HFFc6 (cell line): Measurements from ENCODE around the gene AMT. TPM values are rescaled to one million over a fixed set of nuclear protein-coding genes. Genes with fewer than 3 reads are reported as not detected.

Experiments
- DNase-seq: peaks from one replicate; pipeline ENCODE4 v3.0.0-alpha.2; 2018
- H3K27ac Mint-ChIP-seq: 2 replicates; pipeline ENCODE4 v1.8.0; 2020; ENCODE audit warnings: mild to moderate bottlenecking, mixed read lengths
- H3K27me3 Mint-ChIP-seq: 2 replicates; pipeline ENCODE4 v1.8.0; 2021; ENCODE audit warnings: mild to moderate bottlenecking, moderate library complexity, mixed read lengths; ENCODE audit not compliant: insufficient read depth
- H3K36me3 Mint-ChIP-seq: 2 replicates; pipeline ENCODE4 v1.8.0; 2021; ENCODE audit warnings: low read depth, mixed read lengths
- H3K4me1 Mint-ChIP-seq: 2 replicates; pipeline ENCODE4 v1.8.0; 2020; ENCODE audit warnings: low read depth, mixed read lengths
- H3K4me3 Mint-ChIP-seq: 2 replicates; pipeline ENCODE4 v1.8.0; 2020; ENCODE audit warnings: mild to moderate bottlenecking, moderate library complexity, mixed read lengths
- H3K9me3 Mint-ChIP-seq: 2 replicates; pipeline ENCODE4 v1.8.0; 2020; ENCODE audit warnings: mild to moderate bottlenecking, mixed read lengths
- CTCF ChIP-seq: fragments of 200-600 bp; sonication (generic); IDR thresholded peaks from 2 replicates; pipeline ENCODE4 v1.5.0; 2021; ENCODE audit warnings: antibody characterized with exemption, mild to moderate bottlenecking
- total RNA-seq, 6 experiments: library from RNA; stranded (reverse); fragmentation: NEBNext Ultra II Directional; extraction: Animal tissue kit (Norgen Biotek cat#: 25700); gene quantifications; 2 replicates in 1 of 6; 3 replicates in 5 of 6; pipeline ENCODE4 v1.2.3, GENCODE V29; 2021

AMT gene
- total RNA-seq, 6 experiments from 2014 or later: 0.78 to 3.2 (median 1.2) TPM

DNA sequence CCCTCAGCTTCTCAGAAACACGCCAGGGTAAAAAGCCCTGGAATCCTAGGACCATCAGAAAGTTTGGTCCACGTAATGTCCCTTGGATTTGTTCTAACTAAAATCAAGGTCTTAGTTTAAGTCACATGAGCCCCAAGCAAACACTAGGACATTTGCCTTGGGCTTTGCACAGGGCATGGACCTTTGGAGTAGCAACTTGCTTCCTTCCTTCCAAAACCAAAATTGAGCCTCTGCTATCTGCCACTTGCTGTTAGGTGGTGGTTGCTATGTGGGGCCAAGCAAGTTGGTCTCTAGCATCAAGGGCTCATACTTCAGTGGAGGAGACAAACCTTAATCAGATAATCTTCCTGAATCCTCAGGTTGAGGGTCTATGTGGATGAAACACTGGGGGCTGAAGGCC, 43.8 kb upstream of the AMT start:
- Mint-ChIP-seq H3K9me3 (no peaks in the 10 kb centered on the region), H3K27me3 (no peaks in the 10 kb centered on the region; the same call in 1 of the 2 replicates), H3K4me3 (no peak overlapping the region), H3K4me1 (peaks cover 32% of the 10 kb centered on the region), H3K27ac (no peak overlapping the region), H3K36me3 (no peaks in the 10 kb centered on the region)
- no peak for TF ChIP-seq CTCF
- no peak for DNase-seq

GRCh38 chr3:49465270-49466034, 43.2 kb upstream of the AMT start:
- H3K9me3 Mint-ChIP-seq: no peaks in the 10 kb centered on the region
- H3K27me3 Mint-ChIP-seq: no peaks in the 10 kb centered on the region; the same call in 1 of the 2 replicates
- peaks cover 34% of the 10 kb centered on the region for H3K4me1 Mint-ChIP-seq
- H3K36me3 Mint-ChIP-seq: no peaks in the 10 kb centered on the region
- no peak overlapping the region for H3K27ac Mint-ChIP-seq
- DNase-seq: no peak
- TF ChIP-seq CTCF: no peak
- H3K4me3 Mint-ChIP-seq: no peak overlapping the region

DNA sequence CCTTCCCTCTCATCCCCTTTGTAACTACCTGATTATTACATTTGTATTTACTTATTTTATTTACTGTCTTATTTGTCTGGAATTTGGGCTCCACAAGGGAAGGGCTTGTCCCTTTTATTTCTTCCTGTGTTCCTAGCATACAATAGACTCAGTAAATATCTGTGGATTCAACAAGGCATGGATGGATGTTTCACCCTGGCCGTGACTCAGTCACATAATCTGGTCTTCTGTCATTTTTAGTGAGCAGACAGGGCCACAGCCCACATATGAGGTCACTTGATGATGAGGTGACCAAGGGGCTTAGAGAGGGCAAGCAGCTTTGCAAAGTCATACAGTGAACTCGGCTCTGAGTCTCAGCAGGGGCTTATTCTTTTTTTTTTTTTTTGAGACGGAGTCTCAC, 39.9 kb upstream of the AMT start:
- Mint-ChIP-seq H3K9me3 (no peaks in the 10 kb centered on the region), H3K4me1 (peaks cover 23% of the 10 kb centered on the region), H3K4me3 (no peak overlapping the region), H3K27ac (peak overlapping the region; percentile 78), H3K27me3 (peaks cover 1% of the 10 kb centered on the region; the same call in 1 of the 2 replicates), H3K36me3 (no peaks in the 10 kb centered on the region)
- peak; percentile 54 for DNase-seq
- TF ChIP-seq CTCF: no peak

DNA sequence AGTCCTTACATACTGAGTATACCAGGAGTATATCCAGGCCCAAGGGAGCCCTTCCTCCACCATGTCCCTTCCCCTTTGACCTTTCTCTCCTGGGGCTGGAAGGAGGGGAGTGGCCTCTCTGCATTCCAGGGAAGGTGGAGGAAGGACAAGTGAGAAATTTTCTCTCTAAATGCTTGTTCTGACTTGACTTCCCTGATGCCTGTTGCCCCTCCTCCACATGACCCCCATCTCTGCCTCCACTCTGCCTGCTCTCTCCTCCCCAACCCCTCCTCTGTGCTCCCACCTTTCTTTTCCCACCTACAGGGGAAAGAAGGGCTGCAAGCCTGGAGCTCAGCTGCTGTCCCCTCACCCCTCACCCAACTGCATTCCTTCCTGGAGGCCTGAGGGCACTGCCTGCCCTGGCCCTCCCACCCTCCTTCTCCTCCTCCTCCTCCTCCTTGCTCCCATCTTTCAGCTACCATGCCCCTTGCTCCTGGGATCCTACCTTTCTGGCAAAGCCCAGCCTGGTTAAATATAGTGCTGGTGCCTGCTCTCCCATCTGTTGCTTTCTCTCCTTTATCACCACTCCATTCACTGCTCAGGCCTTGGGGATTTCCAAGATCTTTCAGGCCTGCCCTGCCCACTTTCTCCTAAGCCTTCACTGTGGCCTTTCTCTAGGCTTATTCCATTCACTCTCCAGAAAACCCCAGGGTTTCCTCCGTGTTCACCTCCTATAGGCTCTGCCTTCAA, 39.3 kb upstream of the AMT start:
- no peaks in the 10 kb centered on the region for H3K9me3 Mint-ChIP-seq
- H3K4me1 Mint-ChIP-seq: peaks cover 29% of the 10 kb centered on the region
- no peaks in the 10 kb centered on the region for H3K36me3 Mint-ChIP-seq
- peaks cover 3% of the 10 kb centered on the region; the same call in 1 of the 2 replicates for H3K27me3 Mint-ChIP-seq
- H3K4me3 Mint-ChIP-seq: peak overlapping the region; percentile 3; the same call in 1 of the 2 replicates
- no peak for DNase-seq
- peak overlapping the region; percentile 78 for H3K27ac Mint-ChIP-seq
- TF ChIP-seq CTCF: no peak

DNA sequence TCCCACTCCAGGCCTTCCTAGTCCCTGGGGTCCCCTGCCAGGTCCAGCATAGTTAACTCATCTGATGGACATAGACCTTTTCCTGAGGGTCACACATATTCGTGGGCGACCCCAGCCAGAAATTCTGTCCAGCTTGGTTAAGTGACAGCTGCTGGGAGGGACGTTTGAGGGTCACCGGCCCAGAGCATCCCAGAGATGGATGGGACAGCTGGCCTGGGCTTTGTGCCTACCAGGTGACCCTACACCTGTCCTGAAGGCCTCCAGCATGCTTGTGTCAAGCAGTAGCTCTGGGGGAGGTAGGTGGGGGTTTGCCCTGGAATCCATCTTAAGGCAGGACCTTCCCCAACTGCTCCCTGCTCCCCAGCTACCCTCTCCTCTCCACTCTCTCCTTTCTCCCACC, 38.7 kb upstream of the AMT start:
- H3K4me3 Mint-ChIP-seq: no peak overlapping the region
- peak overlapping the region; percentile 78 for H3K27ac Mint-ChIP-seq
- H3K9me3 Mint-ChIP-seq: no peaks in the 10 kb centered on the region
- DNase-seq: no peak
- TF ChIP-seq CTCF: no peak
- peaks cover 3% of the 10 kb centered on the region; the same call in 1 of the 2 replicates for H3K27me3 Mint-ChIP-seq
- H3K36me3 Mint-ChIP-seq: no peaks in the 10 kb centered on the region
- peaks cover 36% of the 10 kb centered on the region for H3K4me1 Mint-ChIP-seq
